SJSA1 (cell line): Measurements from ENCODE around the gene CRTC3. TPM values are rescaled to one million over a fixed set of nuclear protein-coding genes. Genes with fewer than 3 reads are reported as not detected.
A peak's percentile ranks its signal among the peaks of the same experiment; 100 is the strongest.
"Not testable (repeated sequence)": the region's sequence is repeated elsewhere in the genome, so short reads cannot be mapped to it uniquely, and the experiment has no call there.

Experiments
- DNase-seq, 2 experiments: peaks; one replicate each; pipeline ENCODE4 v3.0.0-alpha.2; 2015 to 2020; ENCODE audit warnings: low spot score in 2 of 2, low read depth in 1 of 2
- H3K27ac ChIP-seq: fragments of 250-450 bp; sonication (Bioruptor Pico); 2 replicates; pipeline ENCODE4 v1.5.1; 2020; ENCODE audit warnings: mild to moderate bottlenecking, moderate library complexity
- H3K27me3 ChIP-seq: fragments of 250-450 bp; sonication (Bioruptor Pico); replicated peaks from 2 replicates; pipeline ENCODE4 v1.5.1; 2020; ENCODE audit warnings: mild to moderate bottlenecking, moderate library complexity
- H3K36me3 ChIP-seq: fragments of 250-450 bp; sonication (Bioruptor Pico); 2 replicates; pipeline ENCODE4 v1.5.1; 2020; ENCODE audit warnings: mild to moderate bottlenecking
- H3K4me1 ChIP-seq: fragments of 250-450 bp; sonication (Bioruptor Pico); replicated peaks from 2 replicates; pipeline ENCODE4 v1.6.1; 2021; ENCODE audit warnings: mild to moderate bottlenecking
- H3K4me3 ChIP-seq: fragments of 250-450 bp; sonication (Bioruptor Pico); 2 replicates; pipeline ENCODE4 v1.5.1; 2020; ENCODE audit warnings: mild to moderate bottlenecking
- H3K9me3 ChIP-seq: fragments of 250-450 bp; sonication (Bioruptor Pico); replicated peaks from 2 replicates; pipeline ENCODE4 v1.5.1; 2020; ENCODE audit warnings: mild to moderate bottlenecking
- total RNA-seq: library from RNA; depleted of rRNA; stranded (reverse); fragments of >200 nt; shearing (Covaris generic); gene quantifications from 2 replicates; pipeline ENCODE4 v1.2.3, GENCODE V29; 2014; rRNA removed

CRTC3 gene
- total RNA-seq, 1 experiment from 2014 or later, result 16.5 TPM

DNA sequence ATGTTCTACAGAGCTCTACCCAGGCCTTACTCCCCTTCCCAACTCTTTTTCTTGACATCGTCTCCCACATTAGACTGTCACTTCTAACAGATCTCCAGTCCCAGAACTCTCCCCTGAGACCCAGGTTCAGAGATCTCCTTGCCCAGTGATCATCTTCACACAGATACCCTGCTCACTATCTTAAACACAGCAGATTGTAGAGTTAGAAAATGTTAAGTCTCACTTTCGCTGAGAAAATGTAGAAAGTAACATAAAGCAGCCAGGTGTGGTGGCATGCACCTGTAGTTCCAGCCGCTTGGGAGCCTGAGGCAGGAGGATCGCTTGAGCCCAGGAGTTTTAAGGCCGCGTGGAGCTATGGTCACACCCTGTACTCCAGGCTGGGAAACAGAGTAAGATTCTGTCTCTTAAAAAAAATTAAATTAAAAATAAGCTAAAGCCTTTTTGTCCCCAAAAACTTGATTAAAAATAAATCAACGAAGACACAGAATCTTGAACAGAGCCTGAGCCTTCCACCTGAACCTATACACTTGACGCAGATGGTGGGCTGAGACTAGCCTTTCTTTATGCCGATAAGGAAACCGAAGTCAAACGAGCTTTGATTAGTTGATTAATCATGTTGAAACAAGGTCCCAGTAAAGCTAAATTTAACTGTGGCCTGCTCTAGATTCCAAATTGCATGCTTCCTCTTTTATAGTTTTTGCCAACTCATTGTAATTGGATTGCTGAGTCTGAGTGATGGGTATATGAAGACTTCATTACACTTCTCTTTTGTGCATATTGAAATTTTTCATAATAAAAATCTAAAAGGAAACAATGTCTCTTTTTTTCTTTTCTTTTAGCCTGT, 156.1 kb downstream of the CRTC3 start:
- Histone ChIP-seq H3K4me1 (peaks cover 43% of the 10 kb centered on the region), H3K27ac (peak overlapping the region; percentile 12; the same call in 1 of the 2 replicates), H3K36me3 (no peaks in the 10 kb centered on the region), H3K4me3 (no peak overlapping the region), H3K27me3 (no peaks in the 10 kb centered on the region), H3K9me3 (no peaks in the 10 kb centered on the region)
- no peak for DNase-seq

DNA sequence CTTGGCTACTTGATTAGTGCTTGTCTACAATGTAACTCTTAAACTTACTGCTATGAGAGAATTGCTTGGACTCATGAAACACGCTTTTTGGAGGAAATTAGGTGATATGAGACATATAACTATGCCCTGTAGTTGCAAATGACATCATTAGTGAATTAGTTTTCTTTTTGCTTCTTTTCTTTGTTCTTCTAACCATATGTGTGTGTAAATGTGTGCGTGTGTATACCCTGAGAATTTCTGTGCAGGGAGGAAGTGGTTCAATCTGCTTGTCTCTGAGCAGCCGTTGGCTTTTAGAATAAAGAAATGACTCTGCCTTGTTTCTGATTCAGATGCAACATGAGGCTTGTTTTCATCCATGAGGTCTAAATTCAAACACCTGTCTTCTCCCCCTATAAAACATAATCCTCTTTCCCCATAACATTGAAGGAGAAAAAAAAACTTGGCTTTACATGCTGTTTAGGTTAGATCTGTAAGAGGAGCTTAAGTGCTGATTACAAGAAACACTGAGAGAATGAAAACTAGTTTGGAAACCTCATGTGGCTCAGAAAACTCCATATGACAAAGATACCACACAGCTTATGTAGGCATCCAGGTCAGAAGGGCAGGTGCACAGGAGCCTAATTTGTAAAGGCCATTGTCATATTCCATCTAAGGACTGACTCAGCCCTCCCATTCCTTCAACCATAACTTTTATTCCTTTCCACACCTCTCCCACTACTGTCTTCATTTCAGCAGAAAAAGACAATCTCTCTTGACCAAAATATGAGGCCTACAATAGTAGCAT, 156.9 kb downstream of the CRTC3 start:
- H3K36me3 ChIP-seq, result no peaks in the 10 kb centered on the region
- DNase-seq, result peak in 1 of 2 experiments; percentile 23

DNA sequence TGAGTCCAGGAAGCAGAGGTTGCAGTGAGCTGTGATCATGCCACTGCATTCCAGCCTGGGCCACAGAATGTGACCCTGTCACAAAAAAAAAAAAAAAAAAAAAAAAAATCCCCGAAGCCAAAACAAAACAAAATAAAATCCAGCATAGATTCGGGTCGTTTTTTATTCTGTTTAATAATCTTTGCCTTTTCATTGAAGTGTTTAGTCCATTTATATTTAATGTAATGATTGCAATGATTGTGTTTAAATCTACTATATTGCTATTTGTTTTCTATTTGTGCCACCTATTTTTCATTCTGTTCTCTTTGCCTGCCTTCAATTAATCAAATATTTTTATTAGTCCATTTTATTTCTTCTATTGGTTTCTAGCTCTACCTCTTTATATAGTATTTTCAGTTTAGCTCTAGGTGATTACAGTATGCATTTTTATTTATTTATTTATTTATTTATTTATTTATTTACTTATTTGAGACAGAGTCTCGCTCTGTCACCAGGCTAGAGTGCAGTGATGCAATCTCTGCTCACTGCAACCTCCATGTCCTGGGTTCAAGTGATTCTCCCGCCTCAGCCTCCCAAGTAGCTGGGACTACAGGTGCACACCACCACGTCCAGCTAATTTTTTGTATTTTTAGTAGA, 159.7 kb downstream of the CRTC3 start:
- H3K4me1 ChIP-seq, result peaks cover 11% of the 10 kb centered on the region
- not testable (repeated sequence) for DNase-seq, H3K36me3 ChIP-seq, H3K9me3 ChIP-seq, H3K27ac ChIP-seq, H3K4me3 ChIP-seq, H3K27me3 ChIP-seq

More for the DNA sequence above, 156.9 kb downstream of the CRTC3 start:
- no peak overlapping the region for H3K4me3 ChIP-seq
- peak overlapping the region; percentile 12; the same call in 1 of the 2 replicates for H3K27ac ChIP-seq
- H3K9me3 ChIP-seq, result no peaks in the 10 kb centered on the region
- H3K4me1 ChIP-seq, result peaks cover 35% of the 10 kb centered on the region
- H3K27me3 ChIP-seq, result no peaks in the 10 kb centered on the region

DNA sequence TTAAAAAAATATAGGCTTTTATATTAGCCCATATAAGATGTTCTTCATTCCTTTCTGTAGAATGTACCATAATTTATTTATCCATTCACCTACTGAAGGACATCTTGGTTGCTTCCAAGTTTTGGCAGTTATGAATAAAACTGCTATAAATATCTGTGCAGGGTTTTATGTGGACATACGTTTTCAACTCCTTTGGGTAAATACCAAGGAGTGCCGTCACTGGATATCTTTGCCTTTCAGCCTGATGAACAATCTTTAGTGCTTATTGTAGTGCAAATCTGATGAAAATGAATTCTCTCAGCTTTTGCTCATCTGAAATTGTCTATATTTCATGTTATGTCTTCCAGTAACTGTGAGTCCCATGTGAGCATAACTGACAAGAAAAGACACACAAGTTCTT, 160.9 kb downstream of the CRTC3 start:
- no peak overlapping the region for H3K27ac ChIP-seq
- DNase-seq, result no peak

DNA sequence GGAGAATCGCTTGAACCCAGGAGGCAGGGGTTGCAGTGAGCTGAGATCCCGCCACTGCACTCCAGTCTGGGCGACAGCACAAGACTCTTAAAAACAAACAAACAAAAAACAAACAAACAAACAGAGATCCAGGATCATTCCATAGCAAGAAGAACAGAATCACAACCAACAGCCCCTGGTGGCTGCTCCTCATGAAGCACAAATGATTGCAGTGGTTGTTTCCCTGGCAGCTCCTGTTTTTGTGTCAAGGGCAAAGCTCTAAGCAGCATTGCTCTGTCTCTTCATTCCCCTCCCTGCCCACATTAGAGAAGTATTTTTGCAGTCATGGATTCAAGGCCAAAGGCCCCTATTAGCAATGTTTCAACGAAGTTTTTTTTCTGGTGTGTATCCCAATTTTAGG, 161.6 kb downstream of the CRTC3 start:
- no peaks in the 10 kb centered on the region for H3K9me3 ChIP-seq
- no peaks in the 10 kb centered on the region for H3K36me3 ChIP-seq
- H3K27me3 ChIP-seq, result no peaks in the 10 kb centered on the region
- H3K4me1 ChIP-seq, result peaks cover 6% of the 10 kb centered on the region
- no peak overlapping the region for H3K27ac ChIP-seq
- H3K4me3 ChIP-seq, result no peak overlapping the region
- DNase-seq, result no peak

More for the DNA sequence above, 160.9 kb downstream of the CRTC3 start:
- Histone ChIP-seq H3K36me3 (no peaks in the 10 kb centered on the region), H3K4me1 (peaks cover 7% of the 10 kb centered on the region), H3K9me3 (no peaks in the 10 kb centered on the region), H3K4me3 (no peak overlapping the region), H3K27me3 (no peaks in the 10 kb centered on the region)

DNA sequence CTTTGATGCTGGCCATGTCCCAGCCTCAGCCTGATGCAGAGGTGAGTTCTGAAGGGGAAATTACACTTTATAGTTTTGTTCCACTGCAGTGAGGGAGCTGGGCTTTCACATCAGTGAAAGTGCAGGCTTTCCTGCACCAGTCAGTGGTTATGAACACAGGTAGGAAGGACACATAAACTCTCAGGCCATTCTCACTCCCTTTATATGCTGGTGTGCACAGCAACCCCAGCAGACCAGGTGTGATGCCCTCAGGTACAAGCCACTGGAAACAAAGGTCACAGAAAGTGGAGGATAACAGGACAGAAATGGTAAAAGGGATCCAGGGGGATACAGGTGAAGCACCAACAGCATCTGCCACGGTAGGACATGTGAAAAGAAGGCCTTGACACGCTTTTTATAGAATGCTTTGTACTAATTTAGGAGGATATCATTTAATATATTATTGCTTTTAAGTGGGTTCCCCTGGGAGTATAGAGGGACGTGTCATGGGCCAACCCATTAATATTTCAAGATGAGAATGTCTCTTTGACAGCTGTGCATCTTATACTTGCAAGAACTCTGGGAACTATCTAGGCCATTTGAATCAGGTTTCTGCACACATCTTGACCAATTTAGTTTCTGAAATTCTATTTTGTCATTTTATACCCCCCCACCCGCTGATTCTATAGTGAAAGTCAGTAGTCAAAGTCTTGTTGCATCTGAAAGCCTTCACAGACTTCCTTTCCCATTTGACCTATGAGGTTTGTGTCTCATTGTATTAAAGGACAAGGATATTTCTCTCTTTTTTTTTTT, 162.5 kb downstream of the CRTC3 start:
- no peaks in the 10 kb centered on the region for H3K9me3 ChIP-seq
- no peaks in the 10 kb centered on the region for H3K27me3 ChIP-seq
- H3K4me1 ChIP-seq, result no peaks in the 10 kb centered on the region
- no peak overlapping the region for H3K27ac ChIP-seq
- H3K4me3 ChIP-seq, result no peak overlapping the region
- no peaks in the 10 kb centered on the region for H3K36me3 ChIP-seq
- DNase-seq, result no peak

Other genes starting within 250 kb of the CRTC3 start
- 0.66 and 4.1 TPM in 2 replicates for gene ZNF774, start 177.6 kb upstream of the CRTC3 start, total RNA-seq
- gene IQGAP1, start 141.7 kb upstream of the CRTC3 start, total RNA-seq, result 163 and 235 TPM in 2 replicates
- gene BLM, start 187.4 kb downstream of the CRTC3 start, total RNA-seq, result 25.0 and 51.0 TPM in 2 replicates